Urinary bladder (tissue), 4 donors: Measurements from ENCODE around the gene TIMP1. TPM values are rescaled to one million over a fixed set of nuclear protein-coding genes. Genes with fewer than 3 reads are reported as not detected.

Experiments used
- DNase-seq: peaks from one replicate; pipeline ENCODE4 v3.0.0-alpha.2; 2015; ENCODE audit errors: extremely low spot score
- H3K27ac ChIP-seq: one replicate; pipeline ENCODE4 v1.5.1; 2013; ENCODE audit warnings: low read depth, mild to moderate bottlenecking, moderate library complexity
- H3K36me3 ChIP-seq: one replicate; pipeline ENCODE4 v1.6.1; 2013; ENCODE audit warnings: mild to moderate bottlenecking, moderate library complexity; ENCODE audit not compliant: insufficient read depth
- H3K4me1 ChIP-seq: one replicate; pipeline ENCODE4 v1.6.1; 2013; ENCODE audit warnings: mild to moderate bottlenecking, moderate library complexity; ENCODE audit not compliant: insufficient read depth
- H3K4me3 ChIP-seq: one replicate; pipeline ENCODE4 v1.5.1; 2013; ENCODE audit warnings: low read depth, low read length
- WGBS: extraction: QIAGEN DNeasy Blood & Tissue Kit; methylation state at CpG from one replicate; pipeline ENCODE4 v1.1.7; 2013; 5-methylcytosine and 5-hydroxymethylcytosine counted together
- polyA plus RNA-seq: library from polyadenylated mRNA; stranded (reverse); fragments of 200-250 nt; gene quantifications from one replicate; pipeline ENCODE4 v1.2.3, GENCODE V29; 2013
- total RNA-seq: library from RNA; depleted of rRNA; stranded (reverse); fragments of >200 nt; gene quantifications from one replicate; pipeline ENCODE4 v1.2.3, GENCODE V29; 2014
- donor health status: healthy with polysubstance abuse.
- donor health status: healthy.

TIMP1 gene
- total and polyA plus RNA-seq, 2 donors: 77.2 to 555 TPM

- Histone ChIP-seq H3K36me3 (no peaks in the 10 kb centered on the region), H3K4me3 (no peak overlapping the region), H3K27ac (no peak overlapping the region), H3K4me1 (no peaks in the 10 kb centered on the region)
- DNase-seq: no peak
- WGBS: 67% methylated on average over 3 of the region's 3 CpGs
These were observed 4.3 kb upstream of the TIMP1 start for GRCh38 chrX:47577901-47578300.

- DNase-seq: no peak
- WGBS: 31% methylated on average over 16 of the region's 16 CpGs
- H3K4me1 ChIP-seq: no peaks in the 10 kb centered on the region
These were observed 3.5 kb upstream of the TIMP1 start for GRCh38 chrX:47578692-47579091.

GRCh38 chrX:47579537-47579936, 2.7 kb upstream of the TIMP1 start:
- WGBS: 44% methylated on average over 9 of the region's 9 CpGs
- Histone ChIP-seq H3K36me3 (no peaks in the 10 kb centered on the region), H3K4me3 (no peak overlapping the region), H3K4me1 (no peaks in the 10 kb centered on the region), H3K27ac (no peak overlapping the region)
- no peak for DNase-seq

More at GRCh38 chrX:47578692-47579091, 3.5 kb upstream of the TIMP1 start:
- Histone ChIP-seq H3K27ac (no peak overlapping the region), H3K36me3 (no peaks in the 10 kb centered on the region), H3K4me3 (no peak overlapping the region)

DNA sequence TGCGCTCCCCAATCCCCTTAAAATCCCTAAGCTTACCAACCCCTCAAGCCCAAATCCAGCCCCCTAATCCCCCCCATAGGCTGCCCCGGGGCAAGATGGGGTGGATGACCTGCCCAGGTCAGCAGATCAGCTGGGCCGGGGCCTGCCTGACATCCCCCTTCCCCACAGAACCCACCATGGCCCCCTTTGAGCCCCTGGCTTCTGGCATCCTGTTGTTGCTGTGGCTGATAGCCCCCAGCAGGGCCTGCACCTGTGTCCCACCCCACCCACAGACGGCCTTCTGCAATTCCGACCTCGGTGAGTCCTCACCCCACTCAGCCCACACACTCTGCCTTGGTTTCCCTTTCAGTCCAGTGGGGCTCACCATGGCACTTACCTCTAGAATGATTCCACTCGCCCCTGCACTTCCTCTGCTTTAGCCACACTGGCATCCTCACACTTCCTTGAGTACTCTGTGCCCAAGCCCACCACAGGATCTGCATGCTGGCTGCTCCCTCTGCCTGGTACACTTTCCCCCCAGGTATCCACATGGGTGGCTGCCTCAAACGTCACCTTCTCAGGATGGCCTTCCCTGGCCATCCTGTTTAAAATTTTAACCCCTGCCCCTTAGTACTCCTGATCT, 1.1 kb downstream of the TIMP1 start:
- 49% methylated on average over 8 of the region's 8 CpGs for WGBS
- DNase-seq: no peak
- no peak overlapping the region for H3K4me3 ChIP-seq
- no peaks in the 10 kb centered on the region for H3K4me1 ChIP-seq
- H3K27ac ChIP-seq: peak overlapping the region; percentile 73
- H3K36me3 ChIP-seq: no peaks in the 10 kb centered on the region

DNA sequence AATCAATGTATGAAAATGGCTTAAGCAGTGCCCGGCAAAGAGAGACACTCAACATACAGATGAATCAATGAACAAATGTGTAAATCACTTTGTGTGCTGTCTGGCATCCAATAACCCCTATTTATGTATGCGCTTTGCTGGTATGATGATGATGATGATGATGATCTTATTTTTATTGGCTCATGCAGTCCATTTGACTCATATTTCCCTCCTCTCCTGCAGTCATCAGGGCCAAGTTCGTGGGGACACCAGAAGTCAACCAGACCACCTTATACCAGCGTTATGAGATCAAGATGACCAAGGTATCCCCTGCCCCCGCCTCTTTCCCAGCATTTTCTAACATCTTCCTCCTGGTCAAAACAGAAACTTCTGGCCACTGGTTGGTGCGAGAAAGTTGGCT, 2.5 kb downstream of the TIMP1 start:
- WGBS: 79% methylated on average over 6 of the region's 6 CpGs
- H3K36me3 ChIP-seq: no peaks in the 10 kb centered on the region
- no peak overlapping the region for H3K27ac ChIP-seq
- no peak for DNase-seq
- no peak overlapping the region for H3K4me3 ChIP-seq
- no peaks in the 10 kb centered on the region for H3K4me1 ChIP-seq

GRCh38 chrX:47585273-47585672, 3.0 kb downstream of the TIMP1 start:
- no peak overlapping the region for H3K4me3 ChIP-seq
- H3K27ac ChIP-seq: no peak overlapping the region

DNA sequence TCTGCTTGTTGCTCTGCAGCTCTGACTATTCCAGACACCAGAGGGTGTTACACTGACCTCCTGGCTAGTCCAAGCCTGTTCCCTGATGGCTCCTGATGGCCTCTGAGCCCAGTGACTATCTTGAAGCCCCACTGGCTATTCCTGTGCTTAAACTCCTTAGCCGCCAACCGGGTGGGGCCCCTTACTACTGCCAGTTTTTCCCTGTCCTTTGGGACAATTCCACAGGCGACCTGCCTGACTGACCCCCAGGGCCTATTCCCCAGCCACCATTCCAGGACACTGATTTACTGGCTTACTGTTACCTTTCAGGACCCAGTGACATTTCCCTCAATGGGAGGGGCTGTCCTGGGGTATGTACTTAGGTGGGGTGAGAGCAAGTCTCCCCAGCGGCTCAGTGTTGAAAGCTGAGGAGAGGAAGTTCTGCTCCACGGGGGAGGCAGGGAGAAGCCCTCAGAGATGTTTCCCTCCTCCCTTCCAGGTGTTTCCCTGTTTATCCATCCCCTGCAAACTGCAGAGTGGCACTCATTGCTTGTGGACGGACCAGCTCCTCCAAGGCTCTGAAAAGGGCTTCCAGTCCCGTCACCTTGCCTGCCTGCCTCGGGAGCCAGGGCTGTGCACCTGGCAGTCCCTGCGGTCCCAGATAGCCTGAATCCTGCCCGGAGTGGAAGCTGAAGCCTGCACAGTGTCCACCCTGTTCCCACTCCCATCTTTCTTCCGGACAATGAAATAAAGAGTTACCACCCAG, 4.0 kb downstream of the TIMP1 start:
- Histone ChIP-seq H3K4me1 (no peaks in the 10 kb centered on the region), H3K4me3 (no peak overlapping the region), H3K27ac (no peak overlapping the region), H3K36me3 (no peaks in the 10 kb centered on the region)
- 68% methylated on average over 11 of the region's 11 CpGs for whole genome bisulfite sequencing
- DNase-seq: no peak

More at GRCh38 chrX:47585273-47585672, 3.0 kb downstream of the TIMP1 start:
- no peak for DNase-seq
- Histone ChIP-seq H3K36me3 (no peaks in the 10 kb centered on the region), H3K4me1 (no peaks in the 10 kb centered on the region)
- WGBS: 71% methylated on average over 16 of the region's 16 CpGs

- 61% methylated on average over 4 of the region's 4 CpGs for WGBS
- Histone ChIP-seq H3K4me3 (no peak overlapping the region), H3K4me1 (no peaks in the 10 kb centered on the region), H3K36me3 (no peaks in the 10 kb centered on the region), H3K27ac (no peak overlapping the region)
- no peak for DNase-seq
These were observed 5.1 kb downstream of the TIMP1 start for GRCh38 chrX:47587091-47587891.

- no peaks in the 10 kb centered on the region for H3K36me3 ChIP-seq
- H3K4me1 ChIP-seq: no peaks in the 10 kb centered on the region
- no peak overlapping the region for H3K4me3 ChIP-seq
- no peak for DNase-seq
- 79% methylated on average over 16 of the region's 16 CpGs for WGBS
- H3K27ac ChIP-seq: no peak overlapping the region
These were observed 5.9 kb downstream of the TIMP1 start for GRCh38 chrX:47587906-47588735.

GRCh38 chrX:47590984-47591383, 8.7 kb downstream of the TIMP1 start:
- 77% methylated on average over 5 of the region's 5 CpGs for WGBS

DNA sequence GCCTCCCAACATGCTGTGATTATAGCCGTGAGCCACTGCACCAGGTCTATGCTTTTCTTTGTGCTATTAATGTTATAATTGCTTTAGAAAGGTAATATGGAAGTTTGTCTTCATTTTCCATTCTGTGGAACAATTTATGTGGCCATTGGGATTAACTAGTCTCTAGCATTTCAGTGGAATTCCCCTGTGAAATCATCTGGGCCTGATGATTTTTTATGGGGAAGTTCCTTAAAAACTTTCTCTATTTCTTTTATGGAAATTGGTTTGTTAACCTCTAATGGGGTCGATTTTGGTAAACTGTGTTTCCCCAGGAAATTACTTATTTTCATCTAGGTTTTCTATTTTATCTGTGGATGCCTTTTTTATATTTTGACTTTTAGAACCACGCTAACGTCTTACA, 11.3 kb downstream of the TIMP1 start:
- 78% methylated on average over 4 of the region's 4 CpGs for WGBS
- H3K27ac ChIP-seq: no peak overlapping the region
- H3K4me1 ChIP-seq: no peaks in the 10 kb centered on the region
- H3K36me3 ChIP-seq: no peaks in the 10 kb centered on the region
- DNase-seq: no peak
- H3K4me3 ChIP-seq: no peak overlapping the region

More at GRCh38 chrX:47590984-47591383, 8.7 kb downstream of the TIMP1 start:
- Histone ChIP-seq H3K4me1 (no peaks in the 10 kb centered on the region), H3K27ac (no peak overlapping the region), H3K36me3 (no peaks in the 10 kb centered on the region), H3K4me3 (no peak overlapping the region)
- no peak for DNase-seq

DNA sequence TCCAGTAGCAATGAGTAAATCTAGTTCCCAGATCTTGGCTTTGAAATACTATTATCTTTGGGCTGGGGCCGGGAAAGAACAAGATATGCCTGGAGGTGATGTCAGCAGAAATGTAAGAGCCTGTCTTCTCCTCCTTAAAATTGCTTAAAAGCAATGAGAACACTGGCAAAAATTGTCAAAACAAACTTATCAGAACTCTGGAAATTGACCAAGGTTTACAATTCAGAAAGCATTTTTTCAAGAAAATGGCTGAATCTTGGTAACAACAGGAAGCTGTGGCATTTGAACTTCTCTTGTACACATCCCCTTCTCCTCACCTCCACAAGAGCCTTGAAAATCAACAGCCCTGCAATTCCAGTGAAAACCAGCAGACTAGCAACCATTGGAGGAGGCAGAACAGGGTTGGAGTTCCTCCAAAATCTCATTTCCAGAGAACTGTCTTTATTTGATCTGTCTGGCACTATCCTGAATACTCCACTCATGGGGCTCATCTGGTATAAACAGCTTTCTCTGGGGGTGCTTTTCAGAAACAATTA, 13.5 kb downstream of the TIMP1 start:
- 24% methylated on average over 1 of the region's 1 CpG for WGBS
- no peak for DNase-seq

GRCh38 chrX:47596256-47596655, 14.0 kb downstream of the TIMP1 start:
- no peaks in the 10 kb centered on the region for H3K4me1 ChIP-seq
- H3K4me3 ChIP-seq: no peak overlapping the region
- H3K36me3 ChIP-seq: no peaks in the 10 kb centered on the region
- H3K27ac ChIP-seq: no peak overlapping the region
- DNase-seq: no peak
- 50% methylated on average over 2 of the region's 2 CpGs for WGBS

More for the DNA sequence above, 13.5 kb downstream of the TIMP1 start:
- H3K36me3 ChIP-seq: no peaks in the 10 kb centered on the region
- H3K27ac ChIP-seq: no peak overlapping the region
- no peaks in the 10 kb centered on the region for H3K4me1 ChIP-seq
- H3K4me3 ChIP-seq: no peak overlapping the region
